Measurements from ENCODE around the gene LELP1. TPM values are rescaled to one million over a fixed set of nuclear protein-coding genes. Genes with fewer than 3 reads are reported as not detected.
"Not testable (repeated sequence)": the region's sequence is repeated elsewhere in the genome, so short reads cannot be mapped to it uniquely, and the experiment has no call there.

Gene LELP1
- total RNA-seq, 2 donors from 2014 or later, result not detected

DNA sequence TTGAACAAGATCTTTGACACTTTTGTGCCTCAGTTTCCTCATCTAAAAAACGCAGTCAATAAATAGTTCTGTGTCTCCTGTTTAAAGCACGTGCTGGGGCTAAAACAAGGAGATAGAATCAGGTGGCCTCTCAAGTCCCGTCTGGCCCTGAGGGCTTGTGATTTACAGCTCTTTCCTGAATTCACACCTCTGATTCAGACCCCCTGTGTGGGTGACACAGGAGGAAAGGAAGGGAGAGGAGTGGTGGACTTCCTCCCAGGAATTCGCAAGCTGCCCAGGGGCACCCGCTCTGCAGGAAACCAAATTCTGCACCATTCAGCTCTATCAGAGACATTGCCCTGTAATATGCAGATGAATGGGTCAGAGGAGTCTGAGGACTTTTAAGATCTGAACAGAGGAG, 9.0 kb downstream of the LELP1 start:
- Mint-ChIP-seq H3K4me3 (no peak overlapping the region), H3K36me3 (ENCODE audit: low read depth) (peaks cover 3% of the 10 kb centered on the region)

DNA sequence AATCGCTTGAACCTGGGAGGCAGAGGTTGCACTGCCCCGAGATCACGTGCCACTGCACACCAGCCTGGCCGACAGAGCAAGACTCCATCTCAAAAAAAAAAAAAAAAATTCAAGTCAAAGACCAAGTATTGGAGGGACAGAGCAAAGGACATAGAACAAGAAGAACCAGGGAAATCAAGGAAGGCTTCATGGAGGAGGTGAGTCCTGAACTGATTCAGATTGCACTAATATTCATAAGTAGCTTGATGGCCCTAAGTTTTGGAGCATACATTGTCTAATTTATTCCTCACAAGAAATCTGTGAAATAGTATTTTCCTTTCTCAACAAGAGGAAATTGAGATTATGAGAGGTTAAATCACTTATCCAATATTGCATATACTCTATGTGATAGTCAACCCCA, 10.3 kb downstream of the LELP1 start:
- no peak overlapping the region for H3K4me3 Mint-ChIP-seq
- peaks cover 45% of the 10 kb centered on the region for H3K27me3 Mint-ChIP-seq
- ATAC-seq (no peak), DNase-seq (no peak)
- H3K4me1 Mint-ChIP-seq, result peaks cover 7% of the 10 kb centered on the region
- no peak overlapping the region for H3K27ac Mint-ChIP-seq
- H3K36me3 Mint-ChIP-seq (ENCODE audit: low read depth), result peaks cover 3% of the 10 kb centered on the region
- no peaks in the 10 kb centered on the region for H3K9me3 ChIP-seq (ENCODE audit: control insufficient read depth, low read length, poor library complexity, severe bottlenecking)

More for the DNA sequence above, 9.0 kb downstream of the LELP1 start:
- H3K9me3 ChIP-seq (ENCODE audit: control insufficient read depth, low read length, poor library complexity, severe bottlenecking), result no peaks in the 10 kb centered on the region
- peaks cover 6% of the 10 kb centered on the region for H3K4me1 Mint-ChIP-seq
- no peak overlapping the region for H3K27ac Mint-ChIP-seq
- DNase-seq (no peak), ATAC-seq (no peak)
- H3K27me3 Mint-ChIP-seq, result peaks cover 43% of the 10 kb centered on the region

DNA sequence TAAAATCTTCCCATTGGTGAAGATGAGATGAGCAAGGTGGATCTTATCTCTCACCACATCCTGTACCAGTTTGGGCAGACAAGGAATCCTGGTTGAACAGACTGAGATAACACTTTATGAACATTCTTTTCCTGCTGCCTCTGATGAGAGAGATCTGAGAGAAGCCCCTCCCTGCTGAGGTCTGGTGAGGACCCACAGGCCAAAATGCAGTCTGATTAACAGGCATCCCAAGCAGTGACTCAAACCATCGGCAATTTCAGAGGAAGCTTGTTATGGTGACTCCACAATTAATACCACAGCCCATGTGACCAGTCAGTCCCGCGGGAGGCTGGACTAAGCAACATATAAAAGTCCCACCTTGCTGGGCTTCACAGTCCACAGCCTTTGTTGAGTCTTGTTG, 14.0 kb downstream of the LELP1 start, which contains the start of gene PRR9:
PRR9 (plus strand) TSS at position 373 of the 400 bp plus-strand sequence. CDS start 561 bp downstream, outside the sequence.
- Mint-ChIP-seq H3K4me1 (peaks cover 11% of the 10 kb centered on the region), H3K4me3 (no peak within 1 kb of the TSS), H3K27ac (no peak within 1 kb of the TSS), H3K27me3 (peaks cover 42% of the 10 kb centered on the region), H3K36me3 (ENCODE audit: low read depth) (no peaks in the 10 kb centered on the region)
- ATAC-seq, result no peak
- H3K9me3 ChIP-seq (ENCODE audit: control insufficient read depth, low read length, poor library complexity, severe bottlenecking), result no peaks in the 10 kb centered on the region
- DNase-seq, result no peak

GRCh38 chr1:153217744-153218416, 14.7 kb downstream of the LELP1 start:
- no peak overlapping the region for H3K27ac Mint-ChIP-seq
- ATAC-seq, result no peak
- H3K4me1 Mint-ChIP-seq, result peaks cover 11% of the 10 kb centered on the region

DNA sequence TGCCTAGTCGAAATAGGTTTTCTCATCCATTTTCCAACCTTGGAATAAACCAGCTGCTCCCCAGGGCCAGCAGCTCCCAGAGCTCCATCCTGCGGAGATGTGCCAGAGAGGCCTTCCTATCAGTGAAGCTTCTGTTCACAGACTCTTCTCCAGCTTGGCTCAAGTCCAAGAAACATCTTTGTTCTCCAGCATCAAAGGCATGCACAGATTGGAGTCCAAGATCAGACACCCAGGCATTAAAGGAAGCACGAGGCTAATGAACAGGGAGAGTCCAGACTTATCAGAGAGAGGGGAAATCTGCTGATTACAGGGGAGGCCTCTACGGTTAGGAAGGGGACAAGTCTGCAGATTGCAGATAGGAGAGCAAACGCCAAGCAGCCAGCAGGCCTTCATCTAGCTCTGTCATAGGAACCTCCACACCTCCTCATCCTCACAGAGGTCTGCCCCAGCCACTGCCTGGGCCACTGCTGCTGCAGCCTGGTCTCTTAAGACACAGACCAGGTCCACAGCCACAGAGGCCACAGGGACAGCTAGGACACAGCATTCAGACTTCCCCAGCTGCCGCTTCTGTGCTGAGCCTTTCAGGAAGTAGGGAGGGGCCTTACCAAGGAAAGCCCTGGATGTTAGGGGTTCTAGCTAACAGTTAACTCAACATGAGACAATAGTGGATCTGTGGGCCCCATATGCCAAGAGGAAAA, 17.5 kb downstream of the LELP1 start:
- no peaks in the 10 kb centered on the region for H3K9me3 ChIP-seq (ENCODE audit: control insufficient read depth, low read length, poor library complexity, severe bottlenecking)
- ATAC-seq (no peak), DNase-seq (no peak)
- H3K27me3 Mint-ChIP-seq, result peaks cover 38% of the 10 kb centered on the region
- H3K27ac Mint-ChIP-seq, result no peak overlapping the region
- H3K4me3 Mint-ChIP-seq, result no peak overlapping the region
- peaks cover 3% of the 10 kb centered on the region for H3K36me3 Mint-ChIP-seq (ENCODE audit: low read depth)
- H3K4me1 Mint-ChIP-seq, result peaks cover 15% of the 10 kb centered on the region

More at GRCh38 chr1:153217744-153218416, 14.7 kb downstream of the LELP1 start:
- DNase-seq, result no peak
- Mint-ChIP-seq H3K27me3 (peaks cover 38% of the 10 kb centered on the region), H3K4me3 (no peak overlapping the region), H3K36me3 (ENCODE audit: low read depth) (peaks cover under 1% of the 10 kb centered on the region)
- no peaks in the 10 kb centered on the region for H3K9me3 ChIP-seq (ENCODE audit: control insufficient read depth, low read length, poor library complexity, severe bottlenecking)

- H3K9me3 ChIP-seq (ENCODE audit: control insufficient read depth, low read length, poor library complexity, severe bottlenecking); H3K27ac Mint-ChIP-seq; H3K36me3 Mint-ChIP-seq (ENCODE audit: low read depth); H3K4me1 Mint-ChIP-seq: not testable (repeated sequence)
- ATAC-seq, result peak; percentile 59
- peak in 2 of 3 donors; percentile 19 to 40 for DNase-seq
- Mint-ChIP-seq H3K27me3 (peaks cover 33% of the 10 kb centered on the region), H3K4me3 (peak overlapping the region; percentile 69)
Measured at GRCh38 chr1:153223040-153223891, 20.0 kb downstream of the LELP1 start.

GRCh38 chr1:153227810-153228209, 24.6 kb downstream of the LELP1 start:
- no peak for DNase-seq
- peaks cover 7% of the 10 kb centered on the region for H3K4me1 Mint-ChIP-seq
- no peak overlapping the region for H3K4me3 Mint-ChIP-seq
- H3K9me3 ChIP-seq (ENCODE audit: control insufficient read depth, low read length, poor library complexity, severe bottlenecking), result no peaks in the 10 kb centered on the region
- ATAC-seq, result no peak
- peaks cover 11% of the 10 kb centered on the region for H3K36me3 Mint-ChIP-seq (ENCODE audit: low read depth)
- no peak overlapping the region for H3K27ac Mint-ChIP-seq
- peaks cover 17% of the 10 kb centered on the region for H3K27me3 Mint-ChIP-seq

- Mint-ChIP-seq H3K27ac (no peak overlapping the region), H3K4me1 (peaks cover 3% of the 10 kb centered on the region), H3K36me3 (ENCODE audit: low read depth) (peaks cover 8% of the 10 kb centered on the region), H3K4me3 (no peak overlapping the region), H3K27me3 (peaks cover 16% of the 10 kb centered on the region)
- no peak for ATAC-seq
- no peak for DNase-seq
- H3K9me3 ChIP-seq (ENCODE audit: control insufficient read depth, low read length, poor library complexity, severe bottlenecking), result no peaks in the 10 kb centered on the region
Measured at GRCh38 chr1:153228491-153228890, 25.3 kb downstream of the LELP1 start.

DNA sequence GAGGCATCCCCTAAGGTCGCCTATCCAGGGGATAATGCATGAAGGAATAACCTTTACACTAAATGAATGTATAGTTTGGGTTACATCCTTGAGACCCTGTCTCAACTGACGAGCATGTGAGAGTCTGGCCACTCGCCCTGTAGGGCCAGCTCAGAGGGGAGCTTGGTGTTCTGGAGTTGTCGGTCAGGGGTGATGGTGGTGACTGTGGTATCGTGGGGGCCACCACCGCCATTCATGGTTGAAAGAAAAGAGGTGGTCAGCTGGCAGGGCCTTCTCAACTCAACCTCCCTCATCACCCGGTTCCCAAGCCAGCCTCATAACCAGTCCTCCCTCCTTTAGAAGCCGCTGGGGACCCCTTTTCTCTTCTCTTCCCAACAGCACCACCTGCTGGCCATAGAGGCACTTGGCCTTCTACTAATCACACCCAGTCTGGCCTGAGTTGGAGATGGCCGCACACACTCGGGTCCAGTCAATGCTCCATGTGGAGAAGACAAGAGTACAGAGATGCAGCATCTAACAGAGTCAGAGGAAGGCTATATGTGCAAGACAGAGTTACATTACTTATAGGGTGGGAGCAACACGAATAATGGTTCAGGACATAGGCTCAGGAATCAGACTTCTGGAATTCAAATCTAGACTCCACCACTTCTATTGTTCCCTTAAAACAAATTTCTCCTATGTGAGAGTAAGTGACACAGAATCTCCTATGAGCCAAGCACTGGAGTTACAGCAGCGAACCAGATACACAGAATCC, 26.0 kb downstream of the LELP1 start:
- ATAC-seq (peak; percentile 45), DNase-seq (peak in 1 of 3 donors; percentile 15)
- H3K4me1 Mint-ChIP-seq; H3K4me3 Mint-ChIP-seq; H3K36me3 Mint-ChIP-seq (ENCODE audit: low read depth); H3K27ac Mint-ChIP-seq; H3K9me3 ChIP-seq (ENCODE audit: control insufficient read depth, low read length, poor library complexity, severe bottlenecking): not testable (repeated sequence)
- H3K27me3 Mint-ChIP-seq, result peaks cover 11% of the 10 kb centered on the region

DNA sequence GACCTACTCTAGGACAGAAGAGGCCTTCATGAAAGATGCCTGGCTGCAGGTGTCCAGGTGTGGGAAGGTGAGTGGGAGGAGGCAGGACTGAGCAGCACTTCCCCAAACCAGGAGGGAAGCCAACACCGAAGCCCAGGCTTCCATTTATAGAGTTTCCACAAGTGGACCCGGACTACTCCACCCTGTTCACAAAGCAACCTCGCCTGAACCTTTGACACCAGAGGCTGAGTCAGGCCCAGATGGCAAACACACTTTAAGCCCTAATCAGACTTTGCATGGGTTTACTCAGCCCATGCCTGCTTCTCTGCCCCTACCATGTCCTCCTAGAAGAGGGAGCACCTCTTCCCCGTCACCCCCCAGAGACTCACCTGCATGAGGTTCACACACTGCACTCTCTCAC, 28.1 kb downstream of the LELP1 start:
- Mint-ChIP-seq H3K27me3 (peaks cover 20% of the 10 kb centered on the region), H3K27ac (no peak overlapping the region), H3K36me3 (ENCODE audit: low read depth) (peaks cover 8% of the 10 kb centered on the region), H3K4me1 (peaks cover 3% of the 10 kb centered on the region), H3K4me3 (no peak overlapping the region)
- DNase-seq (no peak), ATAC-seq (no peak)
- H3K9me3 ChIP-seq (ENCODE audit: control insufficient read depth, low read length, poor library complexity, severe bottlenecking), result no peaks in the 10 kb centered on the region

- DNase-seq (no peak), ATAC-seq (no peak)
- Mint-ChIP-seq H3K36me3 (ENCODE audit: low read depth) (peaks cover 8% of the 10 kb centered on the region), H3K27ac (no peak overlapping the region), H3K4me3 (no peak overlapping the region), H3K4me1 (peaks cover 3% of the 10 kb centered on the region), H3K27me3 (peaks cover 20% of the 10 kb centered on the region)
- no peaks in the 10 kb centered on the region for H3K9me3 ChIP-seq (ENCODE audit: control insufficient read depth, low read length, poor library complexity, severe bottlenecking)
Measured at GRCh38 chr1:153231785-153232184, 28.6 kb downstream of the LELP1 start.

DNA sequence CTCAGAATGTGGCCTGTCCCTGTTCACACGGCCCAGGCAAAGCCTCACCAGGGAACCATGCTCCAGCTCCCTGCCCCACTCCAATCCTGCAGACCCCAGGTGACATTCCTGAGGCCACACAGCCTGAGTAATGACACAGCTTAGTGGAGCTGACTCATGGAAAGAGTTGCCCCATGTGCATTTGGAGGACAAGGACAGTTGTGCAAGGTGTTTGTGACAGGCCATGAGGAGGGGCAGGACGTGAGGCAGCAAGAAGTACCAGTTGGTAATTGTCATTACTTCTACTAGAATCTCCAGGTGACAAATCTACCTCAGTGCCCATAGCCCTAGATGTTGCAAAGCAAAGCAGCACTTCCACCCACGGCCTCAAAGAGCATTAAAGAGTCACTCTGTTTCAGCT, 29.3 kb downstream of the LELP1 start:
- ATAC-seq (no peak), DNase-seq (no peak)
- Mint-ChIP-seq H3K27me3 (peaks cover 23% of the 10 kb centered on the region), H3K4me1 (peaks cover 3% of the 10 kb centered on the region), H3K27ac (no peak overlapping the region), H3K4me3 (no peak overlapping the region), H3K36me3 (ENCODE audit: low read depth) (peaks cover 8% of the 10 kb centered on the region)
- no peaks in the 10 kb centered on the region for H3K9me3 ChIP-seq (ENCODE audit: control insufficient read depth, low read length, poor library complexity, severe bottlenecking)
